NB4 (cell line): Measurements from ENCODE around the gene SIK2.
"Not testable (repeated sequence)": the region's sequence is repeated elsewhere in the genome, so short reads cannot be mapped to it uniquely, and the experiment has no call there.

Source experiments
- DNase-seq: peaks from one replicate; pipeline ENCODE4 v3.0.0; 2010; ENCODE audit warnings: low read depth
- H3K4me3 ChIP-seq: one replicate; pipeline ENCODE4 v1.5.1; 2011; ENCODE audit warnings: mild to moderate bottlenecking, low read depth, low read length, moderate library complexity
- MAX ChIP-seq: IDR thresholded peaks from 2 replicates; pipeline ENCODE4 v1.6.1; 2011; ENCODE audit warnings: low read depth, low read length
- MYC ChIP-seq: IDR thresholded peaks from 2 replicates; pipeline ENCODE4 v1.6.1; 2011; ENCODE audit warnings: low read depth, low read length
- POLR2A ChIP-seq: IDR thresholded peaks from 2 replicates; pipeline ENCODE4 v1.6.1; 2011; ENCODE audit warnings: mild to moderate bottlenecking; ENCODE audit not compliant: insufficient read length; ENCODE audit errors: extremely low read depth
- TF ChIP-seq, protein P1 (sequence below): IDR thresholded peaks from one replicate; pipeline ENCODE4 v1.5.1; 2012; ENCODE audit warnings: low read depth, low read length

The SIK2 gene

GRCh38 chr11:111765984-111766833, 164.0 kb downstream of the SIK2 start, which contains the start of gene PPP2R1B:
Gene PPP2R1B (minus strand): TSS chr11:111766389. CDS start chr11:111766361, 28 bp downstream.
- peak within 1 kb of the TSS; percentile 90 for H3K4me3 ChIP-seq
- peak; percentile 25; the same call in 1 of the 2 replicates for TF ChIP-seq MYC
- TF ChIP-seq MAX = no peak; the same call in 1 of the 2 replicates
- TF ChIP-seq POLR2A = peak; percentile 82
- DNase-seq = peak; percentile 81

DNA sequence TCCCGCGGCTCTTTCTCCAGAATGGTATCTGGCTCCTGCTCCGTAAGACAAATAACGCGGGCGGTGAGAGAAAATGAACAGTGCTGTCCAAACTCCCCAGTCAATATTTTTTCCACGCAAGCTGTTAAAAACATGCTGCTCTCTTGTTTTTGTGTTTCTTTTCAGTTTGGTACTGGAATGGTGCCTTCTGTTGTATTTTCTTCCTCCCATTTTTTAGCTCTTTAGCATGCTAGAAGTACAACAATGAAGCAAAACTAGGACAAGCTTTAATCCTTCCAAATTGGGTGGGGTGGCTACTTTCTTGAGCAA, 164.5 kb downstream of the SIK2 start:
- no peak for TF ChIP-seq MAX
- no peak for TF ChIP-seq POLR2A
- TF ChIP-seq MYC = no peak
- TF ChIP-seq, protein P1, sequence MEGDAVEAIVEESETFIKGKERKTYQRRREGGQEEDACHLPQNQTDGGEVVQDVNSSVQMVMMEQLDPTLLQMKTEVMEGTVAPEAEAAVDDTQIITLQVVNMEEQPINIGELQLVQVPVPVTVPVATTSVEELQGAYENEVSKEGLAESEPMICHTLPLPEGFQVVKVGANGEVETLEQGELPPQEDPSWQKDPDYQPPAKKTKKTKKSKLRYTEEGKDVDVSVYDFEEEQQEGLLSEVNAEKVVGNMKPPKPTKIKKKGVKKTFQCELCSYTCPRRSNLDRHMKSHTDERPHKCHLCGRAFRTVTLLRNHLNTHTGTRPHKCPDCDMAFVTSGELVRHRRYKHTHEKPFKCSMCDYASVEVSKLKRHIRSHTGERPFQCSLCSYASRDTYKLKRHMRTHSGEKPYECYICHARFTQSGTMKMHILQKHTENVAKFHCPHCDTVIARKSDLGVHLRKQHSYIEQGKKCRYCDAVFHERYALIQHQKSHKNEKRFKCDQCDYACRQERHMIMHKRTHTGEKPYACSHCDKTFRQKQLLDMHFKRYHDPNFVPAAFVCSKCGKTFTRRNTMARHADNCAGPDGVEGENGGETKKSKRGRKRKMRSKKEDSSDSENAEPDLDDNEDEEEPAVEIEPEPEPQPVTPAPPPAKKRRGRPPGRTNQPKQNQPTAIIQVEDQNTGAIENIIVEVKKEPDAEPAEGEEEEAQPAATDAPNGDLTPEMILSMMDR = no peak
- DNase-seq = no peak
- H3K4me3 ChIP-seq = peak overlapping the region; percentile 90

GRCh38 chr11:111770581-111771134, 168.4 kb downstream of the SIK2 start:
- TF ChIP-seq, protein P1 = no peak
- TF ChIP-seq MYC (no peak), MAX (no peak), POLR2A (no peak)
- H3K4me3 ChIP-seq = no peak overlapping the region
- no peak for DNase-seq

DNA sequence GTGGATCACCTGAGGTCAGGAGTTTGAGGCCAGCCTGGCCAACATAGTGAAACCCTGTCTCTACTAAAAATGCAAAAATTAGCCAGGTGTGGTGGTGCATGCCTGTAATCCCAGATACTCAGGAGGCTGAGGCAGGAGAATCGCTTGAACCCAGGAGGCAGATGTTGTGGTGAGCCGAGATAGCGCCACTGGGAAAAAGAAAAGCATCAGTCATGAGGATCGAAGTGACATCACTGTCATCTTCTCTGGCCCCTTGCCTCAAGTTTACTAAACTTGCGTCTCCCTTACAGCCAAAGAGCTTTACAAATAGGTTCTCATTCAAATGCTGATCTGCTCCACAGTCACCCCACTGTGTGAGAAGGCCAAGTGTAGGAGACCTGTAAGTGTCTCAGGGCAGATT, 169.0 kb downstream of the SIK2 start:
- H3K4me3 ChIP-seq, DNase-seq: not testable (repeated sequence)

- no peak for DNase-seq
- H3K4me3 ChIP-seq = no peak overlapping the region
- TF ChIP-seq MAX (no peak), MYC (no peak), POLR2A (no peak)
- TF ChIP-seq, protein P1 = no peak
Observed at GRCh38 chr11:111772535-111772934, 170.3 kb downstream of the SIK2 start.

- no peak for DNase-seq
- no peak overlapping the region for H3K4me3 ChIP-seq
- no peak for TF ChIP-seq MAX
- TF ChIP-seq, protein P1 = no peak
- TF ChIP-seq POLR2A = no peak
- no peak for TF ChIP-seq MYC
Observed at GRCh38 chr11:111774955-111775710, 172.9 kb downstream of the SIK2 start.
